Glutamatergic neuron (in vitro differentiated cells): ENCODE measurements around the gene LENEP. TPM values are rescaled to one million over a fixed set of nuclear protein-coding genes. Genes with fewer than 3 reads are reported as not detected.

Experiments used
- DNase-seq: peaks from one replicate; pipeline ENCODE4 v3.0.0; 2022
- H3K27ac Mint-ChIP-seq: one replicate; pipeline ENCODE4 v1.8.0; 2020; ENCODE audit warnings: mild to moderate bottlenecking, mixed read lengths, inconsistent platforms; ENCODE audit not compliant: unreplicated experiment
- H3K27me3 Mint-ChIP-seq: one replicate; pipeline ENCODE4 v1.8.0; 2020; ENCODE audit warnings: mild to moderate bottlenecking, moderate library complexity, mixed read lengths, inconsistent platforms; ENCODE audit not compliant: unreplicated experiment
- H3K36me3 Mint-ChIP-seq: one replicate; pipeline ENCODE4 v1.8.0; 2020; ENCODE audit warnings: mild to moderate bottlenecking, mixed read lengths, inconsistent platforms; ENCODE audit not compliant: unreplicated experiment
- H3K4me1 Mint-ChIP-seq: one replicate; pipeline ENCODE4 v1.8.0; 2020; ENCODE audit warnings: mild to moderate bottlenecking, low read depth, mixed read lengths, inconsistent platforms; ENCODE audit not compliant: unreplicated experiment
- H3K4me3 Mint-ChIP-seq: one replicate; pipeline ENCODE4 v1.8.0; 2020; ENCODE audit warnings: mild to moderate bottlenecking, mixed read lengths, inconsistent platforms; ENCODE audit not compliant: unreplicated experiment
- H3K9me3 Mint-ChIP-seq: one replicate; pipeline ENCODE4 v1.8.0; 2020; ENCODE audit warnings: mild to moderate bottlenecking, moderate library complexity, mixed read lengths, inconsistent platforms; ENCODE audit not compliant: unreplicated experiment
- microRNA-seq: library from miRNA; unstranded; fragments of <30 nt; microRNA quantifications from one replicate; pipeline ENCODE4, GENCODE V29; 2020; ENCODE audit not compliant: unreplicated experiment
- total RNA-seq: library from RNA; stranded (reverse); fragmentation: NEBNext Ultra II Directional; extraction: Animal tissue kit (Norgen Biotek cat#: 25700); gene quantifications from one replicate; pipeline ENCODE4 v1.2.1, GENCODE V29; 2021; ENCODE audit not compliant: unreplicated experiment
- TF ChIP-seq, protein P1 (sequence below): fragments of 200-600 bp; sonication (generic); IDR thresholded peaks from one replicate; pipeline ENCODE4 v1.5.0; 2021; ENCODE audit not compliant: partially characterized antibody, unreplicated experiment

LENEP gene
- total RNA-seq, 1 donor from 2014 or later, result 1.3 TPM

DNA sequence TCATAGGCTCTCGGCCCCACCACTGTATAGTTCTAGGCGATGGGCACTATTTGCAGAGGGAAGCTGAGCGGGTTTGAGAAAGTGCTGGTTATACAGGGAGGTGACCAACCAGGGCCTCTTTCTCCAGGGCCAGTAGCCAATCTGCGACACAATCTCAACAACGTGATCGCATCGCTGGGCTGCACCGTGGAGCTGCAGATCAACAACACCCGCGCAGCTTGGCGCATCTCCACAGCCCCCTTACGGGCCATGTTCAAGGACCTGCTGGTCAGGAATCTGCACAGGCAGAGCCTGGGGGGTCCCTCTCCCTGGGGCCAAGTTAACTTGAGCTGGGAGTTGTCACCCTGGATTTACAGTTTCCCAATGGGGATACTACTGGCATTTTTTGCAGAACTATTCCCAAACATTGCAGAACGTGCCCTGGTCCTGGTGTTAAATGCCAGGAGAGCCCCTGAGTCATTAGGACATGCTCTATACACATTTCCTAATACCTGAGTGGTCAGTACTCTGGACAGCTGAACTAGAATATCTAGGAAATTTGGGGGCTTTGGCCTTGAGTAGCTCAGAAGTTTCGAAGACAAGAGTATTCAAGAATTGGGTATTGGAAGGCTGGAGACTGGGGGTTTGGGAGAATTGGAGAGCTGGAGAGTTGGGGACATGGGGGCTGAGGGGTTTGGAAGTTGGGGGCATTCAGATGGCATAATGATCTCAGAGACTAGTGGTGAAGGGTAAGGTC, 47.1 kb downstream of the LENEP start:
- Mint-ChIP-seq H3K9me3 (peaks cover 2% of the 10 kb centered on the region), H3K4me1 (peaks cover 4% of the 10 kb centered on the region), H3K36me3 (no peaks in the 10 kb centered on the region), H3K27ac (no peak overlapping the region), H3K4me3 (no peak overlapping the region), H3K27me3 (peaks cover 7% of the 10 kb centered on the region)
- DNase-seq, result no peak
- TF ChIP-seq, protein P1, sequence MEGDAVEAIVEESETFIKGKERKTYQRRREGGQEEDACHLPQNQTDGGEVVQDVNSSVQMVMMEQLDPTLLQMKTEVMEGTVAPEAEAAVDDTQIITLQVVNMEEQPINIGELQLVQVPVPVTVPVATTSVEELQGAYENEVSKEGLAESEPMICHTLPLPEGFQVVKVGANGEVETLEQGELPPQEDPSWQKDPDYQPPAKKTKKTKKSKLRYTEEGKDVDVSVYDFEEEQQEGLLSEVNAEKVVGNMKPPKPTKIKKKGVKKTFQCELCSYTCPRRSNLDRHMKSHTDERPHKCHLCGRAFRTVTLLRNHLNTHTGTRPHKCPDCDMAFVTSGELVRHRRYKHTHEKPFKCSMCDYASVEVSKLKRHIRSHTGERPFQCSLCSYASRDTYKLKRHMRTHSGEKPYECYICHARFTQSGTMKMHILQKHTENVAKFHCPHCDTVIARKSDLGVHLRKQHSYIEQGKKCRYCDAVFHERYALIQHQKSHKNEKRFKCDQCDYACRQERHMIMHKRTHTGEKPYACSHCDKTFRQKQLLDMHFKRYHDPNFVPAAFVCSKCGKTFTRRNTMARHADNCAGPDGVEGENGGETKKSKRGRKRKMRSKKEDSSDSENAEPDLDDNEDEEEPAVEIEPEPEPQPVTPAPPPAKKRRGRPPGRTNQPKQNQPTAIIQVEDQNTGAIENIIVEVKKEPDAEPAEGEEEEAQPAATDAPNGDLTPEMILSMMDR, result no peak

DNA sequence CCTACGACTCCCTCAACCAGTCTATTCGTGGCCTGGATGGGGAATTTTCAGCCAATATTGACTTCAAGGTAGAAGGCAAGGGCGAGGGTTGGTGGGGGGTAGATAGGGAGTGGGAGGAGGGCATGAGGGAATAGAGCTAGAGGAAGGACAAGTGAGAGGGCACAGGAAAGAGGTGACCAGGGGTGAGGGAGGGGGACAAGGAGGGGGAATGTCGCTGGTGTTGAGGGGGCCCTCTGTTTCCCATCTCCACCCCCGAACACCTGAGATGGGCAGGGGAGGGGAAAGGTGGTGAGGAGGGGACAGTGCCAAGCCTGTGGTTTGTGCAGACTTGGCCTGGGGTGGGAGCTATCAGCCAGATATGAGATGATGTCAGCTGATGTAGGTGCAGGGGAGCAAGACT, 49.4 kb downstream of the LENEP start:
- DNase-seq, result no peak
- peaks cover 5% of the 10 kb centered on the region for H3K27me3 Mint-ChIP-seq
- H3K9me3 Mint-ChIP-seq, result peaks cover 6% of the 10 kb centered on the region
- peaks cover 4% of the 10 kb centered on the region for H3K4me1 Mint-ChIP-seq
- H3K27ac Mint-ChIP-seq, result no peak overlapping the region
- TF ChIP-seq, protein P1, result no peak
- H3K36me3 Mint-ChIP-seq, result no peaks in the 10 kb centered on the region
- H3K4me3 Mint-ChIP-seq, result no peak overlapping the region

DNA sequence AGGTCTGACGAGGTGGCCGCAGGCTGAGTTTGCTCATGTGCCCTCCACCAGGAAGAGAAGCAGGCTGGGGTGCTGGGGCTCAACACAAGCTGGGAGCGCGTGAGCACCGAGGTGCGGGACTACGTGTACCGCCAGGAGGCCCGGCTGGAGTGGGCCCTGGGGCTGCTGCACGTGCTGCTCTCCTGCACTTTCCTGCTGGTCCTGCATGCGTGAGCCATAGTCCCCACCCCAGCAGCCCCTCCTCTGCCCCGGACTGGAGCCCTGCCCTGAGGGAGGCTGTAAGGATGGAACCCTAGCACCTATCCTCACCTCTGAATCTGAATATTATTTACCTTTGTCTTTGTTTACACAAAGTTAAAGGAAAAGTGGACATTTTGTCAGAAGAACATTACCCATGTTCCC, 49.9 kb downstream of the LENEP start:
- TF ChIP-seq, protein P1, result no peak
- Mint-ChIP-seq H3K27me3 (peaks cover 5% of the 10 kb centered on the region), H3K9me3 (peaks cover 6% of the 10 kb centered on the region), H3K36me3 (no peaks in the 10 kb centered on the region), H3K4me1 (peaks cover 4% of the 10 kb centered on the region), H3K4me3 (no peak overlapping the region), H3K27ac (no peak overlapping the region)
- DNase-seq, result no peak

DNA sequence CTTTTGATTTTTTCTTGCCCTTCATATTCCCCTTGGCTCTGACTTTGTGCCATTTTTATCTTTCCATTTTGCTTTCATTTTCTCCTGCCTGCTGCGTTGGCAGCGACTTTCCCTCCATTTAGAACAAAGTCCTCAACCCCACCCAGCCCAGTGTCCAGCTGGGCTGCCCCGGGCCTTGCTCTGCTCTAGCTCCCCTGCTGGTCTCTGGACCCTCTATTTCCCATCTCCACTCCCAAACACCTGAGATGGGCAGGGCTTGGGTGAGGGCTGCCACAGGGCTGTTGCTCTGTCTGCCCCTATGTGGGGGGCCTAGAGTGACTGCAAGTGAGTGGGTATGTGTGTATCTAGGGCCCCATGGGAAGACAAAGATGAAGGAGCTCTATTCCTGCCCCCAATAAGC, 50.4 kb downstream of the LENEP start:
- no peak for DNase-seq
- H3K4me3 Mint-ChIP-seq, result peak overlapping the region; percentile 64
- H3K27ac Mint-ChIP-seq, result no peak overlapping the region
- TF ChIP-seq, protein P1, result no peak
- no peaks in the 10 kb centered on the region for H3K36me3 Mint-ChIP-seq
- H3K27me3 Mint-ChIP-seq, result peaks cover 8% of the 10 kb centered on the region
- H3K4me1 Mint-ChIP-seq, result peaks cover 4% of the 10 kb centered on the region
- H3K9me3 Mint-ChIP-seq, result peaks cover 6% of the 10 kb centered on the region

Small RNA genes within 50 kb of the gene (microRNA-seq; reads per million reads assigned to microRNA genes)
- not detected for gene MIR4258

Other genes starting within 250 kb of the LENEP start
- 3.8 TPM for gene KCNN3, start 123.3 kb upstream of the LENEP start, total RNA-seq
- gene PMVK, start 56.9 kb upstream of the LENEP start, total RNA-seq, result 30.7 TPM
- gene PBXIP1, start 37.5 kb upstream of the LENEP start, total RNA-seq, result 29.9 TPM
- gene PYGO2, start 31.8 kb upstream of the LENEP start, total RNA-seq, result 32.7 TPM
- gene SHC1, start 22.8 kb upstream of the LENEP start, total RNA-seq, result 155 TPM
- 22.8 TPM for gene CKS1B, start 18.9 kb upstream of the LENEP start, total RNA-seq
- gene FLAD1, start 10.2 kb upstream of the LENEP start, total RNA-seq, result 68.8 TPM
- 8.1 TPM for gene ZBTB7B, start 9.2 kb downstream of the LENEP start, total RNA-seq
- gene DCST2, start 40.2 kb downstream of the LENEP start, total RNA-seq, result 0.64 TPM
- not detected for gene DCST1, start 40.2 kb downstream of the LENEP start, total RNA-seq
- 7.6 TPM for gene ADAM15, start 57.7 kb downstream of the LENEP start, total RNA-seq
- 2.9 TPM for gene EFNA4, start 70.2 kb downstream of the LENEP start, total RNA-seq
- 14.6 TPM for gene EFNA3, start 85.3 kb downstream of the LENEP start, total RNA-seq
- 1.7 TPM for gene EFNA1, start 134.3 kb downstream of the LENEP start, total RNA-seq
- gene SLC50A1, start 142.3 kb downstream of the LENEP start, total RNA-seq, result 8.6 TPM
- 27.7 TPM for gene DPM3, start 146.9 kb downstream of the LENEP start, total RNA-seq
- gene KRTCAP2, start 179.7 kb downstream of the LENEP start, total RNA-seq, result 108 TPM
- gene TRIM46, start 180.3 kb downstream of the LENEP start, total RNA-seq, result 30.4 TPM
- 377 TPM for gene THBS3, start 214.3 kb downstream of the LENEP start, total RNA-seq
- gene MTX1, start 215.1 kb downstream of the LENEP start, total RNA-seq, result 26.1 TPM